ENCODE measurements around the gene LDB3.

DNA sequence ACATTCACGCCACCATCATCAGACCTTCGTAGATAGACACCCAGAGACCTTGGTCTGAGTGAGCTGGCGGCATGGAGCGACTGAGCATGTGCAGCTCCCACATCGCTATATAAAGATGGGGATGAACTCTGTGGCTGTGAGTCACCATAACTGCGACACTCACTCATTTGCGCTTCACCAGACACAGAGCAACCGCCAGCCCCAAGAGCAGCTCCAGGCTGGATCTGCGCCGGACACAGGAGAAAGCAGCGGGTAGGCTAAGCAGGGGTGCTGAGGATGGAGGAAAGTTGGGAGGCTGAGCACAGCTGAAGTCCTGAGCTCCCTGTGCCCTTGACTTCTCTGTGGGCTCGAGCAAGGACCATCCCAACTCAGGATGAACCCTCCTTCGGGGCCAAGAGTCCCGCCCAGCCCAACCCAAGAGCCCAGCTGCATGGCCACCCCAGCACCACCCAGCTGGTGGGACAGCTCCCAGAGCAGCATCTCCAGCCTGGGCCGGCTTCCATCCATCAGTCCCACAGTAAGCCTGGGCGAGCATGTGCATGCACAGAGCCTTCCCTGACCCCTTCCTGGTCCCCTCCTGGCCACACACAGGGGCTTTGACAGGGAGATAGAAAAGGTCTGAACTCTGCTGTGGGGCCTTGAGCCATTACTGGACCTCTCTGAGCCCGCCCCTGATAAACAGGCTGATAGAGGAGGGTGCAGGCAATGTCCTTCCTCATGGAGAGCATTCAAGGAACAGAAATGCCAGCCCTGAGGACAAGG lies 13.7 kb upstream of the LDB3 start, which contains the start of gene OPN4:
- no peak for TF ChIP-seq EZH2 (IDR thresholded peaks at IDR 0.05)
- no peak for TF ChIP-seq POLR2A (IDR thresholded peaks at IDR 0.05; ENCODE audit: borderline replicate concordance, extremely low read depth, insufficient read depth, insufficient read length)
- no peak for TF ChIP-seq SP1 (IDR thresholded peaks at IDR 0.05; ENCODE audit: low read depth)
- TF ChIP-seq, protein P1, sequence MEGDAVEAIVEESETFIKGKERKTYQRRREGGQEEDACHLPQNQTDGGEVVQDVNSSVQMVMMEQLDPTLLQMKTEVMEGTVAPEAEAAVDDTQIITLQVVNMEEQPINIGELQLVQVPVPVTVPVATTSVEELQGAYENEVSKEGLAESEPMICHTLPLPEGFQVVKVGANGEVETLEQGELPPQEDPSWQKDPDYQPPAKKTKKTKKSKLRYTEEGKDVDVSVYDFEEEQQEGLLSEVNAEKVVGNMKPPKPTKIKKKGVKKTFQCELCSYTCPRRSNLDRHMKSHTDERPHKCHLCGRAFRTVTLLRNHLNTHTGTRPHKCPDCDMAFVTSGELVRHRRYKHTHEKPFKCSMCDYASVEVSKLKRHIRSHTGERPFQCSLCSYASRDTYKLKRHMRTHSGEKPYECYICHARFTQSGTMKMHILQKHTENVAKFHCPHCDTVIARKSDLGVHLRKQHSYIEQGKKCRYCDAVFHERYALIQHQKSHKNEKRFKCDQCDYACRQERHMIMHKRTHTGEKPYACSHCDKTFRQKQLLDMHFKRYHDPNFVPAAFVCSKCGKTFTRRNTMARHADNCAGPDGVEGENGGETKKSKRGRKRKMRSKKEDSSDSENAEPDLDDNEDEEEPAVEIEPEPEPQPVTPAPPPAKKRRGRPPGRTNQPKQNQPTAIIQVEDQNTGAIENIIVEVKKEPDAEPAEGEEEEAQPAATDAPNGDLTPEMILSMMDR (IDR thresholded peaks at IDR 0.05 in 2 of 3, conservative IDR thresholded peaks at IDR 0.05 in 1 of 3; ENCODE audit: borderline replicate concordance in 1 of 3, insufficient read depth in 1 of 3, low read depth in 2 of 3, low read length in 2 of 3) = no peak
- no peak for TF ChIP-seq EZH2phosphoT487 (IDR thresholded peaks at IDR 0.05; ENCODE audit: borderline replicate concordance)
- TF ChIP-seq POLR2AphosphoS5 (IDR thresholded peaks at IDR 0.05; ENCODE audit: low read depth, low read length) = no peak
- TF ChIP-seq, protein P2, sequence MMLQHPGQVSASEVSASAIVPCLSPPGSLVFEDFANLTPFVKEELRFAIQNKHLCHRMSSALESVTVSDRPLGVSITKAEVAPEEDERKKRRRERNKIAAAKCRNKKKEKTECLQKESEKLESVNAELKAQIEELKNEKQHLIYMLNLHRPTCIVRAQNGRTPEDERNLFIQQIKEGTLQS (IDR thresholded peaks at IDR 0.05) = no peak
- no peak for TF ChIP-seq RAD21 (IDR thresholded peaks at IDR 0.05; ENCODE audit: low read depth)
- TF ChIP-seq JUND (IDR thresholded peaks at IDR 0.05) = no peak

Measured in HCT116 (cell line).